Activated CD8-positive, alpha-beta memory T cell treated with anti-CD3 and anti-CD28 coated beads for 36 hours (primary cell): ENCODE results near the gene COG3. TPM values are rescaled to one million over a fixed set of nuclear protein-coding genes. Genes with fewer than 3 reads are reported as not detected.

Experiments
- CTCF ChIA-PET: fragments of 350-600 bp; sonication (Branson Sonifier 250); formaldehyde crosslinking; loops from one replicate; lab custom pipeline; 2021; ENCODE audit warnings: antibody characterized with exemption; lab: Charles Lee
- POLR2A ChIA-PET: fragments of 350-600 bp; sonication (Branson Sonifier 250); formaldehyde crosslinking; loops from one replicate; lab custom pipeline; 2021; ENCODE audit warnings: antibody characterized with exemption; lab: Charles Lee
- total RNA-seq, 2 experiments: library from RNA; stranded (reverse); gene quantifications; one replicate each; pipeline ENCODE4 v1.2.3, GENCODE V29; 2021

The COG3 gene
- total RNA-seq, 2 experiments from 2014 or later = 16.3 to 18.4 TPM

DNA sequence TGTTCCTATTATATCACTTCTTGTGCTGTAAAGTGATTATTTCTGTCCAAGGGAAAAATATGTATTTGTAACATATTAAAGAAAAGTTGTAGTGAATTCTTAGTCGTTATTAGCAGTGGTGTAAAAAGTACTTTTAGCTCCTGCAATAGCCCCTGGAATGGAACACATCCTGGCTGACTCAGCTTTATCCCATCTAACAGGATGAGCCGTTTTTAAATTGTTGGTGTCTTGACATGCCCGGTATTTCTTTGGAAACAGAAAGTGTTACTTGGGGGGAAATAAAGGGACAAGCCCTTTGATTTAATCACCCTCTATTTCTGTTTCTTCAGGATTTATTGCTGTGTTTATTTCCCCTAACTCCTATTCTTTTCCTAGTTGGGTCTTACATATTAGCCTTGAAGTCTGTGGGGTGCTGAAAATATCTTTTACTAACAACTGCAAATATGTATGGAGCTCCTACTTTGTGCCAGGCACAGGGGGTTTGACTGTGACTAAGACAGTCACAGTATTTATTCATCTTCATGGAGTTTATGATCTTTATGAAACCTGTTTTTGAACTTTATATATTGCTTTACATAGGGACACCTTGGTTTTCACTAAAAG lies 17.9 kb downstream of the COG3 start:
- ChIA-PET POLR2A (no interaction called here), CTCF (no interaction called here)

GRCh38 chr13:45487604-45488003 lies 22.9 kb downstream of the COG3 start:
- ChIA-PET POLR2A (no interaction called here), CTCF (no interaction called here)

- CTCF ChIA-PET = no interaction called here
- POLR2A ChIA-PET = no interaction called here
Observed at GRCh38 chr13:45490068-45490467, 25.3 kb downstream of the COG3 start.

- ChIA-PET POLR2A (no interaction called here), CTCF (no interaction called here)
Observed at GRCh38 chr13:45492538-45492937, 27.8 kb downstream of the COG3 start.

- CTCF ChIA-PET = interaction anchor here (0.6 to 1.1 kb wide), 3 partner anchors 16 to 126 kb away, joined by 3 read pairs; no protein-coding TSS in a partner anchor
- POLR2A ChIA-PET = no interaction called here
Observed at GRCh38 chr13:45496942-45497341, 32.2 kb downstream of the COG3 start.

GRCh38 chr13:45500492-45501174 lies 35.9 kb downstream of the COG3 start:
- ChIA-PET POLR2A (no interaction called here), CTCF (no interaction called here)

- POLR2A ChIA-PET = no interaction called here
- CTCF ChIA-PET = no interaction called here
Observed at GRCh38 chr13:45501175-45501526, 36.4 kb downstream of the COG3 start.

DNA sequence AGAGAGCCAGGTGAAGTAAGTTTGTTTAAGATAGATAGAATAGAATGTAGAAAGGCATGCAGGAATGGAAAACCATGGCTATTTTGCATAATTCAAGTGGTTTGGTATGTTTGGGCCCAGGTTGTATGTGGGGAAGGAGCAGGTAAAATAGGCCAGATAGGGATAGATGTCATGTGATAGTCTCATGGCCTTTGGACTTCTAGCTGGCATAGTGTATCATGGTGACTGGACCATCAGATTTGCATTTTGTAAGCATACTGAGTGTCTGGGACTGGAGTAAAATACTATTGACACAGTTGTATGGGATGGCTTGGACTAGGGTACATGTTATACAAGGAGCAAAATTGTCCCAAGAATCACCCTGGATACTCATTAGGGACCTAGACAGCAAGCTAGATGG lies 38.9 kb downstream of the COG3 start:
- POLR2A ChIA-PET = no interaction called here
- CTCF ChIA-PET = interaction anchor here (0.6 kb wide), 1 partner anchor 132 kb away, joined by 5 read pairs; no protein-coding TSS in a partner anchor

GRCh38 chr13:45506811-45507210 lies 42.1 kb downstream of the COG3 start:
- CTCF ChIA-PET = interaction anchor here (1.3 kb wide), 1 partner anchor 33 kb away, joined by 4 read pairs; no protein-coding TSS in a partner anchor
- POLR2A ChIA-PET = no interaction called here

GRCh38 chr13:45508776-45509175 lies 44.0 kb downstream of the COG3 start:
- POLR2A ChIA-PET = no interaction called here
- CTCF ChIA-PET = no interaction called here

DNA sequence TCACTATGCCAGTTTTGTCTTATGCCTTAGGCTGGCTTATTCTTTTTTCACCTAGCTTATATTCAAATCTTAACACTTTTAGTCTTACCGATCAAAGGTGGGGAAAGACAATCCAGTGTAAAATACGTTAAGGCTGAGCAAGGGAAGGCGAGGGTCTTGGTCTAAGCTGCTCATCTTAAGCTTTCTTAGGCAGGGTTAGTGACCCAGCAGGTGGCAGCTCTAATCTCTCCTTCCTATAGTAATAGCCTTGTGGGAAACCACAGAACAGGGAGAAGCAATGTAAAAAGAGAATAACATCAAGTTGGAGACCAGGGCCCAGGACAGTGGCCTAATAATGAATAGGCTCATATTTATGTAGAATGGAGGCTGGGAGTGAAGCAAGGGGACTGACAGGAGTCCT lies 45.9 kb downstream of the COG3 start:
- POLR2A ChIA-PET = no interaction called here
- CTCF ChIA-PET = no interaction called here

GRCh38 chr13:45511310-45512097 lies 46.8 kb downstream of the COG3 start:
- POLR2A ChIA-PET = no interaction called here
- CTCF ChIA-PET = interaction anchor here (1.0 to 2.1 kb wide), 2 partner anchors 9 to 140 kb away, joined by 3 to 8 read pairs; no protein-coding TSS in a partner anchor

GRCh38 chr13:45512098-45512496 lies 47.4 kb downstream of the COG3 start:
- ChIA-PET POLR2A (no interaction called here), CTCF (interaction anchor here (1.0 to 2.1 kb wide), 2 partner anchors 9 to 141 kb away, joined by 3 to 8 read pairs; no protein-coding TSS in a partner anchor)

DNA sequence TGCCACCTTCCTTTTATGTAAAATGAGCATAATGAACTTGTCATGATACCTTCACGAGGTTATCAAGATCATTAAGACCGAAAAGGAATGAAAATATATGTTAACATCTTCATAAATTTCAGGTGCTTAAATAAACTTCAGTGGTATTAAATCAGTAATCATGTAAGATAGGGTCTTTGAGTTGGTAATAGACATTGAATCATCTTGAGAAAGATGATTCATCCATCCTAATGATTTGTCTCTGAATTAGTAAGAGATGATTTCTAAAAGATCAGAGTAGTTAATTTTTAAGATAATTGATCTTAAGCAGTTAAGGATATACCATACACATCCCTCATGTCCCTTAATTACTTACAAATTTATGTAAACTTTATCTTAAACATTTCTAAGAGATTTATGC lies 52.0 kb downstream of the COG3 start:
- POLR2A ChIA-PET = no interaction called here
- CTCF ChIA-PET = no interaction called here

DNA sequence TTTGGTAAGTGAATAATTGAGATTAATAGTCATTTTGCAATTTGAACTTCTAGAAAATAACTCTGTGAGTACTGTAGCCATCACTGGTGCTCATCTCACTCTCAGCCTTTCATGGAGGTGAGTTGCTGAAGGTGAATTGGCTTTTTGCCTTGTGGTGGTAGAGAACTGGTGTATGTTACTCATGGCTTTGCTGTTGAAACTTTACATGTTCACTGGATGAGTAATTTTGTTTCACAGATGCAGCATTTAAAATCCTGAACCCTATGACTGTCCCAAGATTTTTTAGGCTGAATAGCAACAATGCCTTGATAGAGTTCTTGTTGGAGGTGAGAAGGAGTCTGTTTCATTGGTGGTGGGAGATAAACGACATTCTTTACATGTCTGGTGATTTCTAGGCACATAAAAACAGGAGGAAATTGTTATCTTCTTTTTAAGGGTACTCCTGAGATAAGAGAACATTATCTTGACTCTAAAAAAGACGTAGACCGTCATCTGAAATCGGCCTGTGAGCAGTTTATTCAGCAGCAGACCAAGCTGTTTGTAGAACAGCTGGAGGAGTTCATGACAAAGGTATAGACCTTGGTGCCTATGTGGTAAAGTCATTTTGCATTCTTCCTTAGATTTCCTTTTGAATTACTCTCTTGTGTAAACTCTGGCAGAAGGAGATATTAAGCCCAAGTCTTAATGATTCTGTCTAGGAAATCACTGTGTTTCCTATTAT lies 53.9 kb downstream of the COG3 start:
- POLR2A ChIA-PET = no interaction called here
- CTCF ChIA-PET = no interaction called here

DNA sequence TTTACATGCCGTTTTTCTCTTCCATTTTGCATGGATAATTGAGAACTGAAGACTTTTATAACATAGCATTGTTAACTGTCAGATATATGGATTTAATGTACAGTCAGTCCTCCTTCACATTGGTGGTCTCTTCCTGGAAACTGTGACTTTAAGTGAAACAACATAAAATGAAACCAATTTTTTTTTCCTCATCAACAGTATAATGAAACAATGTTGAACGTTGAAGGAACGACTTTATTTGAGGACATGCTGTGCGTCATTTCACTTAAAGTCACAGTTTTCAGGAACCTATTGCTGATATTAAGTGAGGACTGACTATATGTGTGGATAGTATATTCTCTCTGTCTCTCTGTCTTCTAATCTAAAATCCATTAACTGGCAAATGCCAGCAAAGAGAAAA lies 54.8 kb downstream of the COG3 start:
- POLR2A ChIA-PET = no interaction called here

DNA sequence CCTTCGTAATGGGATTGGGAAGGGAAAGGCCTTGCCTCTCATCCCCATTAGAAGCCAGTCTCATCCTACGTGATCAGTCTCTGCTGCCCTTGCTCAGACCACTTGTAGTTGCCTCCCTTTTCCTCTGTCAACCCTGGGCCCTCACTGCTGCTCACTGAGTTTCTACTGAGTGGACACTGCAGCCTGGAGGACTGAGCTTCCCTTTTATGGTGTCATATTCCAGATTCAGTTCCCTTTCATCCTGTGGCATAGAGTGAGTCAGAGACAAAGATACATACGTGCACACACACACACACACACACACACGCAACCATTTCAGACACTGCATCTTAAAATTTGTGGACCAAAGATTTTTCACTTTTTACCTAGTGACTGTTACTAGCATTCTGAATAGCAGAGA lies 56.6 kb downstream of the COG3 start:
- POLR2A ChIA-PET = no interaction called here
- CTCF ChIA-PET = interaction anchor here (1.2 kb wide), 1 partner anchor 10 kb away, joined by 3 read pairs; no protein-coding TSS in a partner anchor

More for the DNA sequence above, 54.8 kb downstream of the COG3 start:
- CTCF ChIA-PET = no interaction called here

GRCh38 chr13:45522571-45522970 lies 57.8 kb downstream of the COG3 start:
- CTCF ChIA-PET = no interaction called here
- POLR2A ChIA-PET = no interaction called here

- ChIA-PET POLR2A (no interaction called here), CTCF (no interaction called here)
Observed at GRCh38 chr13:45527699-45528462, 63.1 kb downstream of the COG3 start.
